CD4-positive, alpha-beta T cell treated with Interleukin-4 for 1 hour (primary cell): ENCODE results near the gene KPNB1.

Experiments used
- DNase-seq, 2 donors: peaks; one replicate each; pipeline ENCODE4 v3.0.0-alpha.2; 2020 to 2022

KPNB1 gene

DNA sequence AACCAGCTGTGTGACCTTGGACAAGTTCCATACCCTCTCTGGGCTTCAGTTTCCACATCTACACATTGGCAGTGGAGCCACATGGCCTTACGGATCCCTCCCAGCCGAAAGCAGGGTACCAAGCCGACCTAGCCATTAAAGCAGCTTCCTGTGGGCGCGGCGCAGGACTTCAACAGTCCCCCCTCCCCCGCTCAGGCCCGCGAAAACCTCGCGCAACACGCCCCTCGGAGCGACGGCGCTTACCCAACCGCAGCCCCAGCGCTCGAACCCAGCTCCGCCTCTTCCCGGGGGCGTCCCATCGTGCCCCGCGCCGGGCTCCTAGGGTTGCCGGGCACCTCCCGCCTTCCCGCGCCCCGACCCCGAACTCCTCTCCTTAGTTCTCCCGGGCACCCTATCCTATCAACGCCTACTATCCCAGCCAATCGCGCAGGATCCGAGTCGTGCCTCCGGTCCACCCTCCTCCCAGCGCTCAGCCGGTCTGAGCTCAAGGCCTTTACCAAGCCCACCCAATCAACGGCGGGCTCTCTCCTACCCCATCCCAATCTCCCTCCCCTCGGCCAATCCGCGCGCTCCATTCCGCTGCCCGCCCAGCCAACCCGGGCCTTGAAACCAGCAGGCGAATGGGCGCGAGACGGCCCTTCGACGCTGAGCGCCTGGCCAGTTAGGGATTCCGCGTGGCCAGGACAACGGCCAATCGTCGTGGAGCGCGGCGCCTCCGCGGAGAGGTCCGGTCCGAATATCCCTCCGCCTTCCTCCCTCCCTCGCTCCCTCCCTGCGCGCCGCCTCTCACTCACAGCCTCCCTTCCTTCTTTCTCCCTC is at the start of gene KPNB1:
TSS of gene KPNB1 (plus strand) at position 767 of the 819 bp plus-strand sequence. CDS start 326 bp downstream, outside the sequence.
- DNase-seq: peak; percentile 98 to 99

DNA sequence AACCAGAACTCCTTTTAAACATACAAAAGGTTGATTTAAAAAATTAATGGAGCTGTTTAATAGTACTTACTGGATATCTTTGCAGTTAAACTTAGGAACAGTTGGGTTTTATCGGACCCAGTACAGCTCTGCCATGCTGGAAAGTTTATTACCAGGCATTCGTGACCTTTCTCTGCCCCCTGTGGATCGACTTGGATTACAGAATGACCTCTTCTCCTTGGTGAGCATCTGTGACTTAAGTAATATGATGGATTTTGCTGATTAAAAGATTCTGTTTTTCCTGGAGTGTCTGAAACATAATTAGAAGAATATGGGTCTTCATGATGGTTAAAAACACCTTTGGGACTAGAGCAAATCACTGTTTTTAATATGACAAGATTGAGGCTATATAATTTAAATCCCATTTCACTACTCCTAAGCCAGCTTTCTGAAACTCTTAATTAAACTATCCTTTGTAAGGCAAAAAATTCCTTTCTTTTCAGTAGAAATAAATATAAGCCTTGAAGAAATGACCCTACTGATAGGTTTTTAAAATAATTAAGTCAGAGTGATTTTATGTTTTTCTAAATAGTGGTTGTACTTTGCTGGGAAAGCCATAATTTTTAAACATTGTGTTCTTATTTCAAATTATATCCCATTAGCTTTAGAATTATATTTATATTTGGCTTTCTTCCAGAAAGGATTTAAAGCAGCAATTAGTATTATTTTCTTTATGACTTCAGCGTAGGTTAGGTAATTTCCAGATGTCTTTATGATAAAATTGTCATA is 45.7 kb upstream of the KPNB1 start:
- DNase-seq: no peak

DNA sequence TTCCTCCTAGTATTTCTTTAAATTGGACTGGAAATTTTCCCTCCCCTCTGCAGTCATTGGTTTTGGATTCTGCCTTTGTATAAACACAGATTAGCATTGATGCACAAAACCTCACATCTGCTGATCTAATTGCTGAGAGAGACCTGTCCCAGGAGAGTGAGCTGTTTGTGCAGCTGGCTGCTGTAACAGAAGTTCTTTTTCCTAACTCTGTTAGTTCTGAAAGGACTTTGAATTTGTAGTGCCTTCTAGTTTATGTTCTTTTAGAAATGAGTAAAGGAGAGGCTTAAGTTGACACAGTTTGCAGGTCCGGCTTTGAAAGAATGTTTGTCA is 45.2 kb upstream of the KPNB1 start:
- DNase-seq: no peak

DNA sequence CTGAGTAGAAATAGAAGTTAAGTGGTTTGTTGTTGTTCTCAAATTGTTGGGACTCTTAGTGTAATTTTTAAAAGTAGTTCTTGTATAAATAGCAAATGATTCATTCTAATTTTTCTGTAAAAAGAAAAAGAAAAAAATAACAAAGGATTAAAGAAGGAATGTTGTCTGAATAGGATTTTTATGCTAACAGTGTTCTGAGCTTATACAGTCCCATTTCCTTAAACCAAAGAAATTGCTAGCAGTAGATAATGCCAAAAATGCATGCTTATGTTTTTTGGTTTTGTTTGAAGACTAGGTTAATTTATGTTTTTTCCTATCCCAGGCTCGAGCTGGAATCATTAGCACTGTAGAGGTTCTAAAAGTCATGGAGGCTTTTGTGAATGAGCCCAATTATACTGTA is 44.7 kb upstream of the KPNB1 start:
- DNase-seq: no peak

DNA sequence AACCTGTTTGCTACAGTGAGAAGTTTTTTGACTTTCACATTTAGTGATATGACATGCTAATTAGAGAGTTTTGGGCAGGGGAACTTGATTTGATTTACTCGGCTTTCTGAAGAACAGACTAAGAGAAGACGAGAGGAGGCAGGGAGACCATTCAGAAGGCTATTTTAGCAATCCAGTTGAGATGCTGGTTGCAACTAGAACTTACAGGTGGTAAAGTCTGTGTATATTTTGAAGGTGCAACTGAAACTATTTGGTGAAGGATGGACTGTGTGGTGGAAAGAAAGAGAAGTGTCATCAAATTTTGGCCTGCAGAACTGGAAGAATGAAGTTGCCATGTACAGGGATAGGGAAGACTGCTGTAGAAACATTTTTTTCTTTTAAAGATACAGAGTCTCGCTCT is 42.2 kb upstream of the KPNB1 start:
- no peak for DNase-seq

DNA sequence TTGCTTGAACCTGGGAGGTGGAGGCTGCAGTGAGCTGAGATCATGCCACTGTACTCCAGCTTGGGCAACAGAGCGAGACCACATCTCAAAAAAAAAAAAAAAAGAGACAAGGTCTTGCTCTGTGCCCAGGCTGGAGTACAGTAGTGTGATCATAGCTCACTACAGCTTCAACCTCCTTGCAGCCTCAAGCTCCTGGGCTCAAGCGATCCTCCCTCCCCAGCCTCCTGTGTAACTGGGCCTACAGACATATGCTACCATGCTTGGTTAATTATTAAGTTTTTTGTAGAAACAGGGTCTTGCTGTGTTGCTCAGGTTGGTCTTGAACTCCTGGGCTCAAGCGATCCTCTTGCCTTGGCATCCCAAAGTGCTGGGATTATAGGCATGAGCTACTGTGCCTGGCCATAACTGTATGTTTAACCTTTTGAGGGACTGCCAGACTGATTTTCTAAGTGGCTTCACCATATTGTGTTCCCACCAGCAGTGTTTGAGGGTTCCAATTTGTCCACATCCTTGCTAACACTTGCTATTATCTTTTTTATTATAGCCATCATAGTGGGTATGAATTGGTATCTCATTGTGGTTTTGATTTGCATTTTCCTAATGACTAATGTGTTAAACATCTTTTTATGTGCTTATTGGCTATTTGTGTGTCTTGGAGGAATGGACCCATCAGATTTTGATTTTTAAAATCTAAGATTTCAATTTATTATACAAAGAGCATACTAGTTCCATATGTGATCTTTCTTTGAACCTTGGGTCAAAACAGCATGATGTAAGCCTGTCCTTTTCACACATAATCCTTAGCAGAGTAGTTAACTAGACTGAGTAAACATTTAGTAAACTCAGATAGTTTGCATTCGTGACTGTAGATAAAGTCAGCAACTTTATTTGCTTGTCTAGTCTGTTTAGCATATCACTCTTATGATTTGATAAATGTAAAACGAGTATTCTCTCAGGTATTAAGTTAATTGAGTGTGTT is 38.1 kb upstream of the KPNB1 start:
- DNase-seq: no peak

DNA sequence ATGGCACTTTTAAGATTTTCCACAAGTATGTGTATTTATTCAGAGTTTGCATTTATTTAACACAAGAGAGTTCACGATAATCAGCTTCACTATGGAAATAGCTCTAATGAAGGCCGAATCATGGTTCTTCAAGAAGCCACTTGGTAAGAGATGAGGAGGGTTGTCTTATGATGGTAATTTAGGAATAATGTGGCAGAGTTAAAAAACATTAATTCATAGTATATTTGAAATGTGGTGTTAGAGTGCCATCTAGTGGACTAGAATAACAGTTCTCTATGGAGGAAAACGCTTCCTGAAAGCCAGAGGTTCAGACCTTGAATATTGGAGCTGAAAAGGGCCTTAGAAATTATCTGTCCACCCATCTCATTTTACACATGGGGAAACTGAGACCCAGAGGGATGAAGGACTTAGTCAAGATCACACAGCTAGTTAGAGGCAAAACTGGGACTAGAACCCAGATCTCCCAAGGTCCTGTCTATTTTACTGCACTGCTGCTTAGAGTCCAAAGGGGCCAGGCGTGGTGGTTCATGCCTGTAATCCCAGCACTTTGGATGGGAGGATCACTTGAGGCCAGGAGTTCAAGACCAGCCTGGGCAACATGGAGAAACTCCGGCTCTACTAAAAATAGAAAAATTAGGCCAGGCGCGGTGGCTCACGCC is 33.8 kb upstream of the KPNB1 start:
- peak in 1 of 2 donors; percentile 68 for DNase-seq

DNA sequence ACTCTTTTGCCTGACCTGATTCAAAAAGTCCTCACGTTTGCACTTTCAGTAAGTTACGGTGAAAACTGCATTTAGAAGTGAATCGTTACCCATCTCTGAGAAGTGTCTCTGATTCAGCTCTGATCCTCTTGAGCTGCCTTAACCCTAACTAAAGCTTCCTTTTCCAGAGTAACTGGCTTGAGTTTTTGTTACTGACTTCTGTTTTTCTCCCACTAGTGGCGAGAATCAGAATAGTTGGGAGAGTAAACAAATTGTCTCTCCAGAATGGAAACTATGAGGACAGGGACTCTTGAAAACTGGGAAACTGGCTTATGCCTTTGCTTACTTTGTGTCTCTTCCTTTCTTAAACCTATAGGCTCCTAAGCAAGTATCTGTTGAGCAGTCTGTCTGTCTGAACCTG is 31.3 kb upstream of the KPNB1 start:
- no peak for DNase-seq

DNA sequence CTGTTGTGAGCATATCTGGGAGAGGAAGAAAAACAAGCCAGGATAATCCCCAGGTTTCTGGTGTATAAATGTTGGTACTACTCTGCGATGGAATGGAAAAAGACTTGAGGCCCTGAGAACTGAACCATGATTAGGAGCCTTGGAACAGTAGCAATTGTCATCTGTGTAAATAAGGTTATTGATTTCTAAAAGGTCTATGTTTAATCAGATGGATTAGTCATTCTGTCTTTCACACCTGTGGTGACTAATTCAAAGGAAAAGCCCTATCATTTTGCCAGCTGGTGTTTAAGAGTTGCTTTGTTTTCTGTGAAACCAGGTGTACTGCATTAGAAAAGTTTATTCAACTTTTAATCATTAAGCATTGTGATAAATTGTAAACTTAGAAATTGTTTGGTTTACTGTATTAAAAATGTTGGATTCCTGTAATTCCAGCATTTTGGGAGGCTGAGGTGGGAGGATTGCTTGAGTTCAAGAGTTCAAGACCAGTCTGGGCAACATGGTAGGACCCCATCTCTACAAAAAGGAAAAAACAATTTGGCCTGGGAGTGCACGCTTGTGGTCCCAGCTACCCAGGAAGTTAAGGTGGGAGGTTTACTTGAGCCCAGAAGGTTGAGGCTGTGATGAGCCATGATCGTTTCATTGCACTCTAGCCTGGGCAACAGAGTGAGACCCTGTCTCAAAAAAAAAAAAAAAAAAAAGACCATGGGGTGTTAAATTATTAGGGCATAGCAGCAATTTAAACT is 29.0 kb upstream of the KPNB1 start:
- no peak for DNase-seq

DNA sequence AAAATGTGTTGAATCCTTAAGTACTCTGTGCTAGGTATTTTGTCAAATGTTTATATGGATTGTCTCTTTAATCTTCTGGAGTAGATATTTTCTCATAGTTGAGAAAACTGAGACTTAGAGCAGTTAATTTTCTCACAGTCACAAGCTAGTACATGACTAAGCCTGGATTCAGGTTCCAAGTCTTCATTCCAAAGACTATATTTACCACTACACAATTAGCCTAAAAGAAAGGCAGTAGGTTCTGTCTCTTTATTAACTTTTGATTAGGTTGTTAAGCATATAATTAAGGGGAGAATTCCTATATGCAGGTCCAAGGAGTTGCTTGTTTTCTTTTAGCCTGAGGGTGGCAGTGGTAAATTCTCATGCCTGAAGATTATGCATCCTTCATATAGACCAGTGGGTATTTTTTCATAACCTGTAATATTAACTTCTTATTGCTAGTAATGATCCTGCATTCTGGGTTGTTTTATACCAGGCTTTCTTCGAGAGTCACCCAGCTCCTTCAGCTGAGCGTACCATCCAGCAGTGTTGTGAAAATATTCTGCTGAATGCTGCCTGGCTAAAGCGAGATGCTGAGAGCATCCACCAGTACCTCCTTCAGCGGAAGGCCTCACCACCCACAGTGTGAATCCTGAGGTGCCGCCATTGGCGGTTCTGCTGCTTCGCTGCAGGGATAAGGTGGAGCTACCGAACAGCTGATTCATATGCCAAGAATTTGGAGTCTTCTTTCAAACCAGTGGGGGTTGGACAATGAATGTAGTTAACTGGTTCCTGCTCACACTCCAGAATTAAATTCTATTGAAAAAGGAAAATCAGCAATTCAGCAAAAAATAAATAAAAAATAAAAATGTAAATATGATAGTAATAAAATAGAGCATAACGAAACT is 28.2 kb upstream of the KPNB1 start:
- DNase-seq: no peak

DNA sequence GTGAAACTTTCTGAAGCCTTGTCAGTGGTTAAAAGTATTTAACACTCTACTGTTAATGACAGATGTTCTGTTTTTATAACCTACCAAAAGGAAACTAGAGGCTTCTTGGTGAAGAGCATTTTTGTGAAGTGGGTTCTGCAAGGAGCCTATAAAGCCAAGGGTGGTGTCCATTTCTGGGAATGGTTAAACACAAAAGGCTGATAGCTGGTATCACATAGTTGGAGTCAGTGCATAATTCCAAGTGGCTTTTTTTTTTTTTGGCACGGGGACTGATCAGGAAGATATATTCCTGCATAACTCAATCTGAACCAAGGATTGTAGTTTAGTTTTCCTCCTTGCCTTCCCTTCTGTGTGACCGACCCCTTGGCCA is 27.6 kb upstream of the KPNB1 start:
- DNase-seq: no peak

DNA sequence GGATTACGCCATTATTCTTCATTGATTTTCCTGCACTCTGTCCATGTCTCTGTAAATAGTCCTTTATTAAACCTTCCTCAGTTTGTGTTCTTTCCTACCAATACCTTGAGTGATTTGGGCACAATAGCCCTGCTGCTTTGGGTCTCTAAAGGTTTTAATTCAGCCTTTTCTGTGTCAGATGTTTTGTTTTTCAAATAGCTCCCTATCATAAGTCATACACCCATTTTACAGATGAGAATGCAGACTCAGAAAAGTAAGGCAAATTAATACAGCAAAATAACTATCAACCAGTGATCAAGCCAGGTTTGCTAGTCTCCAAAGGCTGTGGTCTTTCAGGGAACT is 25.0 kb upstream of the KPNB1 start:
- no peak for DNase-seq

DNA sequence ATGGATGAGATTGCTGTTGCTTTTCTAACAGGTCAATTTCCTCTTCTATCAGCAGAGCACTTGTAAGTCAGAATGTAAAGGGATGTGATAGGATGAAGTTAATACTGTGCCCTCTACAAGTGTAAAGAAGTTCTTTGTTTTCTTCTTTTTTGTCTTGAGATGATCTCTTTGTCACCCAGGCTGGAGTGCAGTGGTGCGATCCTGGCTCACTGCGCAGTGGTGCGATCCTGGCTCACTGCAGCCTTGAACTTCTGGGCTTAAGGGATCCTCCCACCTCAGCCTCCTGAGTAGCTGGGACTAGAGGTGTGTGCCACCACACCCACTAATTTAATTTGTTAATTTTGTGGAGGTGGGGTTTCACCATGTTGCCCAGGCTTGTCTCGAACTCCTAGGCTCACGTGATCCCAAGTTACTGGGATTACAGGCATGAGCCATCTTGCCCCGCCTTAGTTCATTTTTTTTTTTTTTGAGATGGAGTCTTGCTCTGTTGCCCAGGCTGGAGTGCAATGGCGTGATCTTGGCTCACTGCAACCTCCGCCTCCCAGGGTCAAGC is 21.6 kb upstream of the KPNB1 start:
- no peak for DNase-seq

DNA sequence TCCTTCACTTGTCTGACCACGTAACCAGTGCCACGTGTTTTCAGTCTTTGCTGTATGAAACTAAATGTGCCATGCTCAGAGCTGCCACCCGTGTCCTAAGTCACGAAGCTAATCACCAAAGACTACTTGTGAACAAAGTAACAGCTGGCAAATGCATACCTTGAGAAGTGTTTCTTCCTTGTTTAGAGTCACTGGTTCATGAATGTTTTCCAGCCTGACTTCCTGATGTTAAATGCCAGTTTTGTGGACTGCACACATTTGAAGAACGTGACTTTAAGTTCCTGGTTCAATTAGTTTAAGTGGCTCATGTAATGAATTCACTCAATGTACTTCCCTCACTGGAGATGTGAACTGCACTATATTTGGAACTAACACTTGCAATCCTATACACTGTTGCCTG is 19.9 kb upstream of the KPNB1 start:
- DNase-seq: no peak

DNA sequence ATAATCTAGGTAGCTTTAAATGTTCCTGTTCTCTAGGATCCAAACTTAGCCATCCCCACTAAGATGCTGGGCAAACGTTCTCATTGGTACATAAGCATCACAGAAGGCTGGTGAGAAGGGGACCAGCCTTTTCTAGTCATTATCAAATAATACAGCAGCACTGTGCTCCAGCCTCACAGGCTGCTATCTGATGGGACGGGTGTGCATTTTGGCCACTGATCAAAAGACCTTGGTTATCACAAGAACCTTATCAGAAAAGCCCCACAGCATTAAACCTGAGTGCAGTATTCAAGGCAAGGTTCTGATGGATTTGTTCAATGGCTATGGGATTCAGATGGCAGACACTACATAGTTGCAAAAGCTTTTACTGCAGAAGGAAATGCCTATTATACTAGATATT is 19.1 kb upstream of the KPNB1 start:
- DNase-seq: no peak

DNA sequence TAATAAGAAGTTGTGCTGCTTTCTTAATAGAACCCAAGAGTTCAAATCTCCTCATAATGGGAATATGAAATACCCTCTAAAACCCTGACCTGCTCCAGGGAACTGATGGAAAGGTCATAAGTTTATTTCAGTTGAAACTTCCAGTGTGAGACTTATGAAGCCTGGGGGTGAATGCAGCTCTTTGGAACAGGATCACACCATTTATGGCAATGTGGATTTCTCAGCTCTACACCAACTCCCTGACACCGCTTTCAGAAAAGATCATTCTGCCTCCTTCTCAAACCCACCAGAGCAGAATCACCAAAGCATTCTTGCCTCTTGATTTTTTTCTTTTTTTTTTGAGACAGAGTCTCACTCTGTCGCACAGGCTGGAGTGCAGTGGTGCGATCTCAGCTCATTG is 16.7 kb upstream of the KPNB1 start:
- DNase-seq: no peak

DNA sequence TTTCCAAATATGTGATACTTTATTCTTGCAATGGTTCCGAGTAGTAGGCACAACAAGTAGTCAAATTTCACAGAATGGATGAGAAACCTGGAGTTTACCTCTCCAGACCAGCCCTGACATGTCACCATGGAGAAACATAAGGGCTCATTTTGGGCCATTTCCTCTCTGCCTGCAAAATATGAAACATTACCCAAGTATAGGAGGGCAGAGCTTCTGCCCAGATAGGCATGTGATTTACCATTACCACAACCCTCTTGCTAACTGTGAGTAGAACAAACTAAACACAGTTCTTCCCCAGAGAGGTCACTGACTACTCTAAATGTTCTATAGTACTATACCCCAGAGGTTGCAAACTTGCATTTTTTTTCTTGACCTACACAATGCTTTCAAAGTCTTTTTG is 15.7 kb upstream of the KPNB1 start:
- no peak for DNase-seq

DNA sequence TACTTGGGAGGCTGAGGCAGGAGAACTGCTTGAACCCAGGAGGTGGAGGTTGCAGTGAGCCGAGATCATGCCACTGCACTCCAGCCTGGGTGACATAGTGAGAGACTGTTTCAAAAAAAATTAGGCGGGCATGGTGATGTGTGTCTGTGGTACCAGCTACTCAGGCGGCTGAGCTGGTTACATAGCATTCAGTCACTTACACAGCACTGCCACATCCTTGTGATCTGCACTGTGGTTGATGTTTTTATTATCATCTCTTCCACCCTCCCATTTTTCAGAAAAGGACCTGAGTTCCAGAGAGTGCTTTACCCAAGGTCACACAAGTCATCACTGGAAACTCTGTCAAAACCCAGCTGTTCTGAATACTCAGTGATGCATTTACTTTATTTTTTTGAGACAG is 14.8 kb upstream of the KPNB1 start:
- peak in 1 of 2 donors; percentile 13 for DNase-seq

DNA sequence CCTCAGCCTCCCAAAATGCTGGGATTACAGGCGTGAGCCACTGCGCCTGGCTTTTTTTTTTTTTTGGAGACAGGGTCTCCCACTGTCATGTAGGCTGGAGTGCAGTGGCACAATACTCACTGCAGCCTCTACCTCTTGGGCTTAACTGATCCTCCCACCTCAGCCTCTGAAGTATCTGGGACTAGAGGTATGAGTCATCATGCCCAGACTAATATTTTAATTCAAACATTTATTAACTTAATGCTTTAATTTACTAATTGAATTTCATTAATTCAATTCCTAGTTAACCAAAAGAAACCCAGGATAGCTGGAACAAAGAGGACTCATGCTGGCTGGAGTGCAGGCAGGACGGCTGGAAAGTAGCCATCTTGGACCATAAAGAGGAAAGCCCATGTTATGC is 14.0 kb upstream of the KPNB1 start:
- no peak for DNase-seq

DNA sequence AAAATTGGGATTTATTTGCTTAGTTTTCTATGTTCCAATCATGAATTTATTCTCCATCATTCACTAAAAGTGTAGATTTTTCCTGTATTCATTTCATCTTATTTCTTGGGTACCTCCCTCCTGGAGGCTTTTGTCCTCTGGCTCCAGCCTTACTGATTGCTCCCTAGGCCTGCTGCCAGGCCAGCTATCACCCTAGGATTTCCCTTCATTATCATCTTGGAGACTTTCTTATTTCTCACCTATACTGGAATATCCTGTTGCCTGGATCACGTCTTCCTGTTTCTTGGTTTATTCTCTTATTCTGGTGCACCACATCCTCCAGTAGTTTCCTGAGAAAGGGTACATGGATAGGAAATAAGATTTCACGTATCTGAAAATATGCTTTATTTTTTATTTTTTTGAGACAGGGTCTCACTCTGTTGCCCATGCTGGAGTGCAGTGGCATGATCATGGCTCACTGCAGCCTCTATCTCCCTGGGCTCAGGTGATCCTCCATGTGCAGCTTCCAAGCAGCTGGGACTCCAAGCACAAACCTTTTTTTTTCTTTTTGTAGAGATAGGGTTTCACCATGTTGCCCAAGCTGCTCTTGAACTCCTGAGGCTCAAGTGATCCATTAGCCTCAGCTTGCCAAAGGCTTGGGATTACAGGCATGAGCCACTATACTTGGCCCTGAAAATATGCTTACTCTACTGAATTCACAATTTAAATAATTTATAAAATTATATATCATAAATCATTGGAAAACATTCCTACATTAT is 13.3 kb upstream of the KPNB1 start:
- DNase-seq: no peak
